H1 (cell line): ENCODE measurements around the gene RGS6.

ENCODE experiments used
- CTCF ChIP-seq, 3 experiments: IDR thresholded peaks; 1 replicate in 2 of 3; 2 replicates in 1 of 3; pipeline versions ENCODE4 v1.5.1 to v1.6.1; 2011; ENCODE audit warnings: low read length in 3 of 3, mild to moderate bottlenecking in 3 of 3, inconsistent platforms in 2 of 3, low read depth in 1 of 3, moderate library complexity in 1 of 3; ENCODE audit not compliant: insufficient read depth in 1 of 3; ENCODE audit errors: control extremely low read depth in 1 of 3
- EP300 ChIP-seq, 2 experiments: IDR thresholded peaks; 1 replicate in 1 of 2; 2 replicates in 1 of 2; pipeline ENCODE4 v1.6.1; 2011 to 2012; ENCODE audit warnings: low read depth in 2 of 2, low read length in 2 of 2, mild to moderate bottlenecking in 2 of 2, borderline replicate concordance in 1 of 2, inconsistent platforms in 1 of 2, moderate library complexity in 1 of 2
- JUN ChIP-seq: IDR thresholded peaks from 2 replicates; pipeline ENCODE4 v1.6.1; 2011; ENCODE audit warnings: low read depth, mild to moderate bottlenecking, improper control_type of control experiment, low read length
- POLR2A ChIP-seq, 2 experiments: IDR thresholded peaks; 1 replicate in 1 of 2; 2 replicates in 1 of 2; pipeline ENCODE4 v1.6.1; 2011; ENCODE audit warnings: low read depth in 2 of 2, low read length in 2 of 2, mild to moderate bottlenecking in 2 of 2; ENCODE audit errors: control extremely low read depth in 1 of 2
- SIN3A ChIP-seq, 2 experiments: IDR thresholded peaks in 1 of 2; conservative IDR thresholded peaks in 1 of 2; 2 replicates each; pipeline ENCODE4 v1.6.1; 2011 to 2012; ENCODE audit warnings: low read length in 2 of 2, improper control_type of control experiment in 1 of 2, low read depth in 1 of 2, mild to moderate bottlenecking in 1 of 2
- SP1 ChIP-seq: IDR thresholded peaks from 2 replicates; pipeline ENCODE4 v1.6.1; 2011; ENCODE audit warnings: low read depth, low read length
- SUZ12 ChIP-seq: fragments of 200-600 bp; sonication (generic); IDR thresholded peaks from 2 replicates; pipeline ENCODE4 v1.6.1; 2012; ENCODE audit warnings: mild to moderate bottlenecking, inconsistent platforms, low read length, moderate library complexity, mixed read lengths
- TAF1 ChIP-seq: IDR thresholded peaks from 2 replicates; pipeline ENCODE4 v1.6.1; 2011; ENCODE audit warnings: mild to moderate bottlenecking, low read depth, low read length
- TBP ChIP-seq: IDR thresholded peaks from 2 replicates; pipeline ENCODE4 v1.6.1; 2011; ENCODE audit warnings: low read depth, low read length, improper control_type of control experiment
- TF ChIP-seq, protein P1 (sequence below): IDR thresholded peaks from 2 replicates; pipeline ENCODE4 v1.6.1; 2011; ENCODE audit warnings: low read length, improper control_type of control experiment

- TF ChIP-seq EP300 (IDR thresholded peaks at IDR 0.05; ENCODE audit: borderline replicate concordance in 1 of 2, low read depth in 2 of 2, low read length in 2 of 2), result no peak
- TF ChIP-seq SUZ12, result no peak
- TF ChIP-seq CTCF (IDR thresholded peaks at IDR 0.05; ENCODE audit: control extremely low read depth in 1 of 3, insufficient read depth in 1 of 3, low read depth in 1 of 3, low read length in 3 of 3), result no peak
- TF ChIP-seq TBP, result no peak
- no peak for TF ChIP-seq TAF1
- TF ChIP-seq, protein P1, sequence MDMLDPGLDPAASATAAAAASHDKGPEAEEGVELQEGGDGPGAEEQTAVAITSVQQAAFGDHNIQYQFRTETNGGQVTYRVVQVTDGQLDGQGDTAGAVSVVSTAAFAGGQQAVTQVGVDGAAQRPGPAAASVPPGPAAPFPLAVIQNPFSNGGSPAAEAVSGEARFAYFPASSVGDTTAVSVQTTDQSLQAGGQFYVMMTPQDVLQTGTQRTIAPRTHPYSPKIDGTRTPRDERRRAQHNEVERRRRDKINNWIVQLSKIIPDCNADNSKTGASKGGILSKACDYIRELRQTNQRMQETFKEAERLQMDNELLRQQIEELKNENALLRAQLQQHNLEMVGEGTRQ, result no peak
- TF ChIP-seq JUN, result no peak
- TF ChIP-seq SP1, result no peak
- no peak for TF ChIP-seq POLR2A (IDR thresholded peaks at IDR 0.05; ENCODE audit: control extremely low read depth in 1 of 2, low read depth in 2 of 2, low read length in 2 of 2)
- no peak for TF ChIP-seq SIN3A (conservative IDR thresholded peaks at IDR 0.05 in 1 of 2, IDR thresholded peaks at IDR 0.05 in 1 of 2; ENCODE audit: low read depth in 1 of 2, low read length in 2 of 2)
Observed at GRCh38 chr14:72472845-72473244, 540.6 kb downstream of the RGS6 start.
